ENCODE data around the gene MANSC1.

MANSC1 gene

DNA sequence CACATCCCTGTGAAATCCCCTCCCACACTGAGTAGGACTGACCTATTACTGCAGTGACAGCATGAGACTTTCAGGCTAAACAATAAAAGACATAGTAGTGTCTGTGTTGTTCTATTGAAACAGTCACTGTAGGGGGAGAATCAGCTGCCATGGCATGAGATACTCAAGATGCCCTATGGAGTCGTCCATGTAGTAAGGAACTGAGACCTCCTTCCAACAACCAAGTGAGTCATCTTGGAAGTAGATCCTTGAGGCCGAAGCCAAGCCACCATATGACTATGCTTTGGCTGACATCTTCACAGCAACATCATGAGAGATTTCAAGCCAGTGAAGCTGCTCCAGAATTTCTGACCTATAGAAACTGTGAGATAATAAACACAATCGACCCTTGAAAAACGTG lies 71.1 kb downstream of the MANSC1 start:
- TF ChIP-seq, protein P1, sequence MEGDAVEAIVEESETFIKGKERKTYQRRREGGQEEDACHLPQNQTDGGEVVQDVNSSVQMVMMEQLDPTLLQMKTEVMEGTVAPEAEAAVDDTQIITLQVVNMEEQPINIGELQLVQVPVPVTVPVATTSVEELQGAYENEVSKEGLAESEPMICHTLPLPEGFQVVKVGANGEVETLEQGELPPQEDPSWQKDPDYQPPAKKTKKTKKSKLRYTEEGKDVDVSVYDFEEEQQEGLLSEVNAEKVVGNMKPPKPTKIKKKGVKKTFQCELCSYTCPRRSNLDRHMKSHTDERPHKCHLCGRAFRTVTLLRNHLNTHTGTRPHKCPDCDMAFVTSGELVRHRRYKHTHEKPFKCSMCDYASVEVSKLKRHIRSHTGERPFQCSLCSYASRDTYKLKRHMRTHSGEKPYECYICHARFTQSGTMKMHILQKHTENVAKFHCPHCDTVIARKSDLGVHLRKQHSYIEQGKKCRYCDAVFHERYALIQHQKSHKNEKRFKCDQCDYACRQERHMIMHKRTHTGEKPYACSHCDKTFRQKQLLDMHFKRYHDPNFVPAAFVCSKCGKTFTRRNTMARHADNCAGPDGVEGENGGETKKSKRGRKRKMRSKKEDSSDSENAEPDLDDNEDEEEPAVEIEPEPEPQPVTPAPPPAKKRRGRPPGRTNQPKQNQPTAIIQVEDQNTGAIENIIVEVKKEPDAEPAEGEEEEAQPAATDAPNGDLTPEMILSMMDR (IDR thresholded peaks at IDR 0.05; ENCODE audit: low read depth, low read length) = no peak
- DNase-seq (ENCODE audit: extremely low read depth, low read depth) = no peak

Measured in AG09319 (cell line).